Measurements from ENCODE around the gene UBALD1. TPM values are rescaled to one million over a fixed set of nuclear protein-coding genes. Genes with fewer than 3 reads are reported as not detected.
A peak's percentile ranks its signal among the peaks of the same experiment; 100 is the strongest.

UBALD1 gene
- total and polyA plus RNA-seq, 9 of the 15 experiments (the other 6 are each of a cell fraction or from before 2014, with no cell fraction given) = 1.3 to 38.0 (median 6.2) TPM; not detected in 2

- TF ChIP-seq NR4A1 (CRISPR knock-in tag; IDR thresholded peaks at IDR 0.05) = 0 out of 2 replicates have a peak, but pooled peaks have one; percentile 36
- TF ChIP-seq NR4A1 (tag; IDR thresholded peaks at IDR 0.05) = no peak
- no peak for TF ChIP-seq ZNF12 (CRISPR knock-in tag; IDR thresholded peaks at IDR 0.05)
- no peak for TF ChIP-seq ZNF76 (CRISPR knock-in tag; IDR thresholded peaks at IDR 0.05; ENCODE audit: borderline replicate concordance)
- TF ChIP-seq ZNF766 (CRISPR knock-in tag; conservative IDR thresholded peaks at IDR 0.05) = 0 out of 2 replicates have a peak, but pooled peaks have one; percentile 30
- TF ChIP-seq CBFB (CRISPR knock-in tag; IDR thresholded peaks at IDR 0.05) = 0 out of 2 replicates have a peak, but pooled peaks have one; percentile 17
- TF ChIP-seq E2F4 (CRISPR knock-in tag; IDR thresholded peaks at IDR 0.05; ENCODE audit: low read depth) = no peak
- TF ChIP-seq TCF15 (CRISPR knock-in tag; IDR thresholded peaks at IDR 0.05) = no peak
- TF ChIP-seq PML (IDR thresholded peaks at IDR 0.05; ENCODE audit: low read length) = peak; percentile 30; the same call in 1 of the 2 replicates
- TF ChIP-seq TAF1 (IDR thresholded peaks at IDR 0.05; ENCODE audit: control insufficient read depth, extremely low read depth, insufficient read depth, low read length, severe bottlenecking) = peak; percentile 88
- no peak for TF ChIP-seq NEUROD1 (IDR thresholded peaks at IDR 0.05; ENCODE audit: borderline replicate concordance, low read depth, low read length, partially characterized antibody)
- no peak for TF ChIP-seq RFX5 (IDR thresholded peaks at IDR 0.05; ENCODE audit: low read depth, low read length)
- peak; percentile 96 for TF ChIP-seq HMGN3 (IDR thresholded peaks at IDR 0.05; ENCODE audit: borderline replicate concordance, extremely low read depth, insufficient read length, low read depth, low read length)
- peak; percentile 51; the same call in 1 of the 2 replicates for TF ChIP-seq SMAD4 (CRISPR knock-in tag; conservative IDR thresholded peaks at IDR 0.05)
- TF ChIP-seq GMEB1 (CRISPR knock-in tag; IDR thresholded peaks at IDR 0.05) = peak; percentile 86
- peak; percentile 32 for TF ChIP-seq POU5F1 (IDR thresholded peaks at IDR 0.05; ENCODE audit: borderline replicate concordance, low read depth, low read length, partially characterized antibody)
- no peak for TF ChIP-seq SMARCC2 (IDR thresholded peaks at IDR 0.05; ENCODE audit: low read depth)
- TF ChIP-seq SFPQ (IDR thresholded peaks at IDR 0.05; ENCODE audit: low read depth, low read length) = no peak
- TF ChIP-seq ZSCAN29 (IDR thresholded peaks at IDR 0.05) = peak; percentile 66; the same call in 1 of the 2 replicates
- TF ChIP-seq TSC22D4 (tag; IDR thresholded peaks at IDR 0.05) = no peak
- TF ChIP-seq POLR2G (IDR thresholded peaks at IDR 0.05; ENCODE audit: low read depth, low read length) = peak; percentile 95
- peak; percentile 46 for TF ChIP-seq FOS (IDR thresholded peaks at IDR 0.05; ENCODE audit: extremely low read depth, insufficient read length)
Measured at GRCh38 chr16:4614571-4615383, at the start of gene UBALD1 (continued).
